OCI-LY1 (cell line): Measurements from ENCODE around the gene BDH1.
"Not testable (repeated sequence)": the region's sequence is repeated elsewhere in the genome, so short reads cannot be mapped to it uniquely, and the experiment has no call there.

Source experiments
- H2AFZ ChIP-seq: fragments of 200-600 bp; sonication (generic), shearing (Covaris generic); 2 replicates; pipeline ENCODE4 v1.6.0; 2014; ENCODE audit warnings: antibody characterized with exemption, mild to moderate bottlenecking, low read length
- H3F3A ChIP-seq: fragments of 200-600 bp; sonication (generic), shearing (Covaris generic); 2 replicates; pipeline ENCODE4 v1.6.0; 2014; ENCODE audit warnings: mild to moderate bottlenecking, antibody characterized with exemption, low read length, moderate library complexity; ENCODE audit not compliant: insufficient read depth
- H3K27ac ChIP-seq: fragments of 200-600 bp; sonication (generic); 2 replicates; pipeline ENCODE4 v1.5.1; 2014; ENCODE audit warnings: low read length, mixed run types, mild to moderate bottlenecking, low read depth; ENCODE audit not compliant: poor library complexity, severe bottlenecking
- H3K27me3 ChIP-seq: fragments of 200-600 bp; sonication (generic); 2 replicates; pipeline ENCODE4 v1.6.0; 2014; ENCODE audit warnings: antibody characterized with exemption, mild to moderate bottlenecking, low read length, moderate library complexity; ENCODE audit not compliant: insufficient read depth
- H3K36me3 ChIP-seq: fragments of 200-600 bp; sonication (generic); 2 replicates; pipeline ENCODE4 v1.6.1; 2014; ENCODE audit warnings: mild to moderate bottlenecking, antibody characterized with exemption, low read length, moderate library complexity, mixed read lengths; ENCODE audit not compliant: insufficient read depth
- H3K4me1 ChIP-seq: fragments of 200-600 bp; sonication (generic); 2 replicates; pipeline ENCODE4 v1.5.1; 2014; ENCODE audit warnings: mild to moderate bottlenecking, low read length, moderate library complexity; ENCODE audit not compliant: insufficient read depth, severe bottlenecking
- H3K4me2 ChIP-seq: fragments of 200-600 bp; sonication (generic), shearing (Covaris generic); 2 replicates; pipeline ENCODE4 v1.6.1; 2014; ENCODE audit warnings: low read length
- H3K4me3 ChIP-seq: fragments of 200-600 bp; sonication (generic); 2 replicates; pipeline ENCODE4 v1.5.1; 2014; ENCODE audit warnings: low read length, low read depth, mild to moderate bottlenecking, mixed read lengths; ENCODE audit not compliant: poor library complexity, severe bottlenecking
- H3K79me2 ChIP-seq: fragments of 200-600 bp; shearing (Covaris generic); 2 replicates; pipeline ENCODE4 v1.6.1; 2016; ENCODE audit warnings: mixed run types, low read length, mixed read lengths; ENCODE audit not compliant: insufficient read depth
- H3K9ac ChIP-seq: fragments of 200-600 bp; sonication (generic), shearing (Covaris generic); 2 replicates; pipeline ENCODE4 v1.6.1; 2014; ENCODE audit warnings: mild to moderate bottlenecking, low read length, mixed read lengths
- H3K9me2 ChIP-seq: fragments of 200-600 bp; sonication (generic), shearing (Covaris generic); 2 replicates; pipeline ENCODE4 v1.6.1; 2014; ENCODE audit warnings: low read depth, mild to moderate bottlenecking, low read length, mixed read lengths
- H3K9me3 ChIP-seq: fragments of 200-600 bp; shearing (Covaris generic); 2 replicates; pipeline ENCODE4 v1.6.1; 2014; ENCODE audit warnings: low read length, mixed read lengths
- H4K20me1 ChIP-seq: fragments of 200-600 bp; sonication (generic), shearing (Covaris generic); 2 replicates; pipeline ENCODE4 v1.6.0; 2016; ENCODE audit warnings: mild to moderate bottlenecking, low read length; ENCODE audit not compliant: insufficient read depth
- CTCF ChIP-seq: fragments of 200-600 bp; sonication (generic), shearing (Covaris generic); IDR thresholded peaks from 2 replicates; pipeline ENCODE4 v1.5.1; 2017; ENCODE audit warnings: mild to moderate bottlenecking, antibody characterized with exemption, low read length, moderate library complexity, mixed read lengths
- EZH2 ChIP-seq: fragments of 200-600 bp; sonication (generic), shearing (Covaris generic); IDR thresholded peaks from 2 replicates; pipeline ENCODE4 v1.8.0; 2017; ENCODE audit warnings: borderline replicate concordance, mixed run types, mild to moderate bottlenecking, antibody characterized with exemption, low read length, moderate library complexity, mixed read lengths

BDH1 gene

GRCh38 chr3:197516890-197517606 lies 38.7 kb downstream of the BDH1 start:
- peaks cover 36% of the 10 kb centered on the region for H3K36me3 ChIP-seq
- H3K9me3 ChIP-seq, H3K9me2 ChIP-seq, H3F3A ChIP-seq, H3K4me3 ChIP-seq, H3K4me1 ChIP-seq, H3K4me2 ChIP-seq, H3K9ac ChIP-seq, H4K20me1 ChIP-seq, H3K79me2 ChIP-seq, H2AFZ ChIP-seq, H3K27me3 ChIP-seq: not testable (repeated sequence)
- H3K27ac ChIP-seq: peak overlapping the region; percentile 17

- no peaks in the 10 kb centered on the region for H3K79me2 ChIP-seq
- no peak for TF ChIP-seq EZH2
- H3F3A ChIP-seq: 0 out of 2 replicates have a peak, but pooled peaks cover 5% of the 10 kb centered on the region
- no peaks in the 10 kb centered on the region for H3K27me3 ChIP-seq
- peak overlapping the region; percentile 17 for H3K27ac ChIP-seq
- no peaks in the 10 kb centered on the region for H4K20me1 ChIP-seq
- no peaks in the 10 kb centered on the region for H3K9me2 ChIP-seq
- H3K4me1 ChIP-seq: peaks cover 8% of the 10 kb centered on the region
- H3K4me2 ChIP-seq: no peak overlapping the region
- H2AFZ ChIP-seq: no peak overlapping the region
- H3K9ac ChIP-seq: no peak overlapping the region
- H3K9me3 ChIP-seq: no peaks in the 10 kb centered on the region
- peaks cover 38% of the 10 kb centered on the region for H3K36me3 ChIP-seq
- no peak overlapping the region for H3K4me3 ChIP-seq
Measured at GRCh38 chr3:197516517-197516889, 39.3 kb downstream of the BDH1 start.

- H2AFZ ChIP-seq: no peak overlapping the region
Measured at GRCh38 chr3:197514786-197515355, 40.9 kb downstream of the BDH1 start.

More at GRCh38 chr3:197514786-197515355, 40.9 kb downstream of the BDH1 start:
- no peak overlapping the region for H3K4me3 ChIP-seq
- H3K79me2 ChIP-seq: no peaks in the 10 kb centered on the region
- H3K4me2 ChIP-seq: no peak overlapping the region
- 0 out of 2 replicates have a peak, but pooled peaks cover 5% of the 10 kb centered on the region for H3F3A ChIP-seq
- H3K27ac ChIP-seq: no peak overlapping the region
- H3K36me3 ChIP-seq: peaks cover 38% of the 10 kb centered on the region
- no peaks in the 10 kb centered on the region for H3K9me3 ChIP-seq
- peaks cover 13% of the 10 kb centered on the region for H3K4me1 ChIP-seq
- H3K9ac ChIP-seq: no peak overlapping the region
- H3K27me3 ChIP-seq: no peaks in the 10 kb centered on the region
- TF ChIP-seq CTCF: no peak
- no peak for TF ChIP-seq EZH2
- no peaks in the 10 kb centered on the region for H3K9me2 ChIP-seq
- H4K20me1 ChIP-seq: no peaks in the 10 kb centered on the region
